D341Med (cell line): ENCODE measurements around the gene TRIM17.

Source experiments
- DNase-seq: peaks from one replicate; pipeline ENCODE4 v3.0.0; 2012; ENCODE audit warnings: low spot score

Gene TRIM17

DNA sequence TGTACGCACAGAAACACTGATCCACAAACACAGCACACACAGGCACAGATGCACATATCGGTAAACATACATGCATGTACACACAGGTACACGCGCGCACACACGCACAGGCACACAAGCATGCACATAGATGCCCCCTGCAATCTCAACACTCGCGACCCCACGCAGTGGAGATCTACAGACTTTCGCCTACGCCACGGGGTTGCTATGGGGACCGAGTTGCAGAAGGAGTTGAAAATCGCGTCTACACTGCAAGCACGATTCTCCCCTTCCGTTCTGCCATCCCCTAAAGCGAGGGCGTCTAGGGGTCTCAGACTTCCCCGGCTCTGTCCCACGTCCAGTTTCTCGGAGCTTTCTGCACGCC is 826 bp downstream of the TRIM17 start:
- DNase-seq: no peak

DNA sequence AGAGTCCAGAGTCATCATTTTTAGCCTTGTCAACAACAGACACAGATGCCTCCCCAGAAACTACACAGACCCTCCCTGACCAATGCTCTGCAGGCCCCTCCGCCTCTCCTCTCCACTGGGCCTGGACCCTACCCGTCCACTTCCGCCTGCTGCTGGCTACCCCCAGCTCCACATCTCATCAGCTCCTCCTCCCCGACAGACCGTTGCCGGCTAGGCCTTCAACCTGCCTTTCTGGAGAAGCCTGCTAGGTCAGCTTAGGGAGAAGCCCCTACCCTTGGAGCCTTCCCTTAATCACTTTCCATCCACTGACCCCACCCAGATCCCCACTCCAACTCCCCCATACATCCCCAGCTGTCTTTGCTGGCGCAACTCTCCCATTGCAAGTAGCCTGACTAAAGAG is 1.4 kb downstream of the TRIM17 start:
- DNase-seq: no peak

DNA sequence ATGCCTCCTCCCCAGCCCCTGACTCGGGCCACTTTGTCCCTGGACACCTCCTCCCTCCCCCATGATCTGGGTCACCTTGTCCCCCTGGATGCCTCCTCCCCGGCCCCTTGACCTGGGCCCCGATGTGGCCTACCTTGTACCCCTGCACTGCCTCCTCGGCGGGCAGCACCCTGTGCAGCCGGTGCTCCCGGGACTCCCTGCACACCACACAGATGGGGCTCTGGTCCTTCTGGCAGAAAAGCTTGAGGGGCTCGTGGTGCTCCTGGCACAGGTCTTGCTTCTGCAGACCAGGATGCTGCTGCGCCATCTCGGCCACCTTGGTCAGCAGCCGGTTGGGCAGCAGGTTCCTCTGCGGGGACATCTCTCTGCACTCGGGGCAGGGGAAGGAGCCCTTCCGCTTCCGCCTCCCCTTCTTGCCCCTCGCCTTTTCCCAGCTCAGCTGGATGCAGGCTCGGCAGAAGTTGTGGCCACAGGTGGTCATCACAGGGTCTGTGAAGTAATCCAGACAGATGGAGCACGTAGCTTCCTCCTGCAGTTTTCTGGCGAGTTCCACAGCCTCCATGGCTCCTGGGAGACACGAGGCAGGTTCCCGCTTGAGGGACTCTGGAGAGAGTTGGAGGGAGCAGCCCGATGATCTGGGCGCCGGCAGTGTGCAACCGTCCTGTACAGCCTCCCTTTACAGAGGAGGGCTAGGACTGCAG is 2.0 kb downstream of the TRIM17 start:
- peak; percentile 32 for DNase-seq

DNA sequence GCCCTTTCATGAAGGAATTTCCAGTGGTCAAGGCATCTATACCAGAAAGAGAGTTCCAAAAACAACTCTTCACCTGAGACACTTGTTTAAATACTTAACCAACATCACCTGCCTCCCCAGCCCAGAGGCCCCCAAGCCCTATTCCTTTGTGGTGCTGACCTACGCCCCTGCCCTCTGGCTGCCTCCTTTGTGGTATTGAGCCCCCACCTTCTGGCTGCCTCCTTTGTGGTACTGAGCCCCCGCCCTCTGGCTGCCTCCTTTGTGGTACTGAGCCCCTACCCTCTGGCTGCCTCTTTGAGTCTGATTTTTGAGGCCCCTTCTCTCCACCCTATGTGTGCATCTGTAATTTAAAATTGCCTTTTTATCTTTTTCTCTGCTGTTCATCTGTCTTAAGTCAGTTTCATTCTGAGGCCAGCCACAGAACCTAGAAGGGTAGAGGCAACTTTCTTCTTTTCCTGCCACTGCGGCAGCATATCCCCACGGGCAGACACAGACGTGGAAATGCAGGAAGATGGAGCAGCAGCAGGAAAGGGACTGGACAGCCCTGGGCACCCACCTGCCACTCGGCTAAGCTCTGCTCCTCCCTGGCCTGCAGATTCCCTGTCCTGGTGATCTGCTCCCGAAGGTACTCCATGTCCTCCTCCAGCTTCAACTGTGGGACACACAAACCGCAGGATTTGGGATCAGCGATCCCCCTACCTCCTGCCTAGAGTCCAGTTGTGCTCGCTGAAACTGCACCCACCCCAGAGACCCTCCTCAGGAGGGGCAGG is 3.2 kb downstream of the TRIM17 start:
- DNase-seq: no peak

DNA sequence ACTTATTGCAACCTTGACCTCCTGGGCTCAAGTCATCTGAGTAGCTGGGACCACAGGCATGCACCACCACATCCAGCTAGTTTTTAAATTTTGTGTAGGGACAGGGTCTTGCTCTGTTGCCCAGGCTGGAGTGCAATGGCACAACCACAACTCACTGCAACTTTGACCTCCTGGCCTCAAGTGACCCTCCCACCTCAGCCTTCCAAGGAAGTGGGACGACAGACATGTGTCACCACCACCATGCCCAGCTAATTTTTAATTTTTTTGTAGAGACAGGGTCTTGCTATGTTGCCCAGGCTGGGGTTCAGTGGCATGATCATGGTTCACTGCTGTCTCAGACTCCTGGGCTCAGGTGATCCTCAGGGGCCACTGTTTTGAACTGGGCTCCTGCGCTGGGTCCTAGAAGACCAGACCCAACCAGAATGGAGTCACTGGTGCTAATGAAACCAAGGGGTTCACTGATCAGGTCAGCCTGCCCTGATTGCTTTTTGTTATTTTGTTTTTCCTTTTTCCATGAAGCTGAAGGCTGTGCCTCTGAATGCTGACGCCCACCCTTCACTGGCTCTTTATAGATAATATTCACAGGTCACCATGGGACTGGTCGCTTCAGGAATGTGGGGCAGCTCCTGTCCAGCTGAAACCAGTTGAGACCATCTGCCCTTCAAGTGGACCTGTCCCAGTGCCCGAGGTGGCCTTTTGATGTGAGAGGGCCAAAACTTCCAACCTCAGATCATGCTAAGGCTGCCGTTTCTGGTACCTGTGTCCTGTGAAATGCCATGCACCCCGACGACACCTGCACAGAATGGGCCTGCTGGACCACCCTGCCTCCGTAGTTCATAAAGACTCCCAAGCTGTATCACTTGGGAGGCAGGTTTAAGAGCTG is 4.9 kb downstream of the TRIM17 start:
- DNase-seq: no peak

DNA sequence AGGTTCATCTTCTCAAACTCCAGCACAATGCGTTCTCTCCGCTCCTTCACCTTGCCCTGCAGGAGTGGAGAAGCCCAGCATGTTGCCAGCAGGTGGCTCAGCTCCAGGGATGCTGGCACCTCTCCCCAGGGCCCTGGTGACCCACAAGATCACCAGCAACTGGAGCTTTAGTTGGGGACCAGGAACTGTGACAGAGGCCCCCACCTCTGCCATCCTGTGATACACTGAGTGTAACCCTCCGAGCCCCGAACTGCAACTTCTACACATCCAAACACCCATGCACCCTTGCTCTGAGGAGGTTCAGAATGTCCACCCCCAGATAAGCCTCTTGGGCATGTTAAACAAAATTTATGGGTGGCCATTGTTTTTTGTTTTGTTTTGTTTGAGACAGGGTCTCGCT is 5.5 kb downstream of the TRIM17 start:
- no peak for DNase-seq

DNA sequence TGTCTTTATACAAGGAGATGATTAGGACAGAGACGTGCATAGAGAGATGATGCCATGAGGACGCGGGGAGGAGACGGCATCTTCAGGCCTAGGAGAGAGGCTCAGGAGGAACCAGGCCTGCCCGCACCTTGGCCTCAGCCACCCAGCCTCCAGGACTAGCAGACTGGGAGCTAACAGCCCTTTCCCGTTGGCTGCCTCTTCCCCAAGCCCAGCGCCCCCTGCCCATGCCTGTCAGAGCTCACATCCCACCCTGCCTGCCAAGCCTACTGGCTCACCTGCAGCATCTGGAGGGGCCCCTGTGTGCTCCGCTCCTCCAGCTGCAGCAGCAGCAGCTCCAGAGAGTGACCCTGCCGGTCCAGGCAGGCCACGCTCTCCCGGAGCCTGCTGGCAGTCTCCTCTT is 6.0 kb downstream of the TRIM17 start:
- DNase-seq: no peak

DNA sequence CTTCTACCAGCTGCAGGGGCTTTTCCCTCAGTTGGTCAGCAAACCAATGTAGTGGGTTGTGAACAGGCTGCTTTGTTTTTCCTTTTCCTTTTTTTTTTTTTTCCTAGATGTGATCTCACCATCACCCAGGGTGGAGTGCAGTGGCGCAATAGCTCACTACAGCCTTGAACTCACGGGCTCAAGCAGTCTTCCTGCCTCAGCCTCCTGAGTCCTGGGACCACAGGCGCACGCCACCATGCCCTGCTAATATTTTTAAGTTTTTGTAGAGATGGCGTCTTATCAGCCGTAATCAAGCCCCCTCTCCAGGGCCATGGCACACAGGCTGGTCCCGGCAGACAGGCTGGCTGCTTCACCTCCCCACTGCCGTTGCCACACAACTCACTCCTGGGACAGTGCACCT is 6.6 kb downstream of the TRIM17 start:
- no peak for DNase-seq

DNA sequence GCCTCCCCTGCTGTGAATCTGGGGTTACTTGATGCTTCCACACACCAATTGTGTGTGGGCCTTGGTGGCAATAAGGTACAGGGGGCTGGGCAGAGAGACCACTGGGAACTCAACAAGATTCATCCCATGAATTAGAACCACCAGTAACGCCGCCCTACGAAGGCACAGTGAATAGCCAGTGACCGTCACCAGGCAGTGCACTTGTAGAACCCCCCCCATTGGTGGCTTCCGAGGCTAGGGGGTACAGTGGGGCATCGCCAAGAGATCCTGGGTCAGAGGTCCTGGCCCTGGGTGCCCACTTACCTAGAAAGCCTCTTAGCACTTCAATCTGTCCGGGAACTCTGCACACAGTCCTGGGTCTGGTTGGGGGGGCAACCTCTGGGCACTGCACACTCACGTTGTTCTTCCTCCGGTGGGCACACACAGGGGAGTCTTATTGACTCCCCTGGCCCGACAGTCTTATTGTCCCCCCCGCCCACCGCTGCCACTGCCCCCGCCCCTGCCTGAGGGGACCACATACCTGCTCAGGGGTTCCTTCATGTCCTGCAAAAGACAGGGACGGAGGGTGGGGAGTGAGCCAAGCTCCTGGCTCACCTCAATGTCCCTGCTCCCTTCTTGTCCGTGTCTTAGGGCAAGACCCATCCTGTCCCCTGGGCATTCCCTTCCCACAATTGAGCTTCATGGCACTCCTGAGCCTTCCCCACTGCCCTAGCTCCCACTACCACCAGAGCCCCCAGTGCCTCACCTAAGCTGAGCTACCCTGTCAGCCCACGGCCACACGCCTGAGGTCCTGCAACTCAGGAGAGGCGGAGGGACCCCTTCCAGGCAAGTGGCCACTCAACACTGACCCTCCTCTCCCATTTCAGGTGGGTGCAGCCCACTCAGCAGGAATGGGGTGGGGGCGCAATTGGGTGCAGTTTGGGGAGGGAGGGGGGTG is 7.5 kb downstream of the TRIM17 start:
- no peak for DNase-seq

DNA sequence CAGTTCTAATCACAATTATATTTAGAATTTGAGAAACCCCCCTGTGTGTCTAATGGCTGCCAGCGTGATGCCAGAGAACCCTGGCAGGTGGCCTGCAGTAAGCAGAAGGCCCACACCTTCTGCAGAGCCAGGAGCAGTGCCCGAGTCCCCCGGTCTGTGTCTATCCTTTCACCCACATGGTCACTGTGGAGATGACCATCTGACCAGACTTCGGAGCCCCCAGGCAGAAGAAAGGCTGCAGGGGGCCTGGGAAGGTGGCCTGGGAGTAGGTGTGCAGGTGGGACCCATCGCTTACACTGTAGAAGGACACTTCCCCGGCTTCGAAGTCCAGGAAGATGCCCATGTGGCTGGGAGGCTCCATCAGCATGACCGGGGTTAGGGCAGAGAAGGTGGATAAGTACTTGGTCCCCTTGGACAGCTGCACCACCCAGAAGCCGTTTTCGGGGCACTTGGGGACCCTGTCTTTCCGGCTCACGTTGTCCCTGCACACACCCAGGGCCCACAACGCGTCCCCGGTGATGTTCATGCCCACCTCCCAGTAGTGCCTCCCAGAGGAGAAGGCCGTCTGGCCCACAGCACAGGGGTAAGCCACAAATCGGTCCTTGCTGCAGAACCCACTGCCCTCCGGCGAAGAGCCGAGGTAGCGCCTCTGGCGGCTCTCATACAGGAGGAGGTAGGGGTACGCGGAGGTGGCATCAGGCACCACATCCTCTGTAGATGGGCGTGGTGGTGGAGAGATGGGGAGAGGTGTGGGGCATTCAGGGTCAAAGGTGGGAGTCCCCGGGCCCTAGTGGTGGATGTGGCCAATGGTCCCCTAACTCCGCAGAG is 8.4 kb downstream of the TRIM17 start:
- DNase-seq: no peak

DNA sequence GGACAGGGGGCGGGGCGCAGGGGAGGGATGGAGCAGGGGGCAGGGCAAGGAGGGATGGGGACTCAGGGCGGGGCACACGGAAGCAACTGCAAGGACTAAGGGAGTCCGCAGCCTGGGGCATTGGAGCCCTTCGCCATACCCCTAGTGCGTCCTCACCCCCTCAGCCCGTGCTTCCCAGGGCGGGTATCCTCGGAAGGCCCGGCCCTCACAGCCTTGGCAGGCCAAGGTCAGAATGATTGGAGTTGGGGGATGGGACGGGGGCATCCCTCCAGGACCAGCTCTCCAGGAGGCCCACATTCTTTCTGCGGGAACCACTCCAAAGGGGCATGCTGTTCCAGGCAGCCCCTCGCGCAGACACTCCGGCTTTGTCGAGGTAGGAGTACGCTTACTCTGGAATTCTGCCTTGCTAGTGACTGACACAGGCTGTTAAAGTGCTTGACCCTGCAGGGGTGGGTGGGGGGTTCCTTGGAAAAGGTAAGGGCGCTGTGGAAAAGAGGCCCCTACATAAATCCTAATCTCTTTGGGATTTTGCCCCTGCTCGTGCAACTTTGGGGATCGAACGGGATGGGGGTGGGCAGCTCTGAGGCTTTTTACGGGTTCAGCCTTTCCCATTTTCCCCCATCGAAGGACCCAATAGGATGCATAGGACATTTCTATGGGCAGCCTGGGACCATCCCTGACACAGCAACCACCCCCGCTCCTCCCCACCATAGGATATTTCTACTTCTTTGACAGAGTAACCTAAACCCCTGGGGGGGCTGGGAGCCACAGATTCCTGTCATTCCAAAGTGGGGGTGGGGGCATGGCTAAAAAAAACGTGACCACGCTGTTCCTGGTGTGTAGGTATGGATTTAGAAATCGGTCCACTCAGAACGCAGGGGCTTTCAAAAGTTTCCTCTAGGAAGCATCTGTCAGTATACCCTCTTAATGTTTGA is 9.3 kb downstream of the TRIM17 start:
- peak; percentile 35 for DNase-seq

DNA sequence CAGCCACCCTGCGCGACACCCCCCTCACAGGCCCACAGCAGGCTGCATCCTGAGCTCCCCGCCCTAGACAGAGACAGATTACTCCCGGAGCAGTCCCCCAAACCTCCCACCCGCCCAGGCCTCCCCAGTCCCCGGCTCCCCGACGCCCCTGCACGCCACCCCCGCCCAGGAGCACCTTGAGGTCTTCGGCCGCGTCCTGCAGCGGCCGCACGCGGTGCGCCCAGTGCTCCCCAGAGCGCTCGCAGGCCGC is 10.8 kb downstream of the TRIM17 start:
- no peak for DNase-seq

DNA sequence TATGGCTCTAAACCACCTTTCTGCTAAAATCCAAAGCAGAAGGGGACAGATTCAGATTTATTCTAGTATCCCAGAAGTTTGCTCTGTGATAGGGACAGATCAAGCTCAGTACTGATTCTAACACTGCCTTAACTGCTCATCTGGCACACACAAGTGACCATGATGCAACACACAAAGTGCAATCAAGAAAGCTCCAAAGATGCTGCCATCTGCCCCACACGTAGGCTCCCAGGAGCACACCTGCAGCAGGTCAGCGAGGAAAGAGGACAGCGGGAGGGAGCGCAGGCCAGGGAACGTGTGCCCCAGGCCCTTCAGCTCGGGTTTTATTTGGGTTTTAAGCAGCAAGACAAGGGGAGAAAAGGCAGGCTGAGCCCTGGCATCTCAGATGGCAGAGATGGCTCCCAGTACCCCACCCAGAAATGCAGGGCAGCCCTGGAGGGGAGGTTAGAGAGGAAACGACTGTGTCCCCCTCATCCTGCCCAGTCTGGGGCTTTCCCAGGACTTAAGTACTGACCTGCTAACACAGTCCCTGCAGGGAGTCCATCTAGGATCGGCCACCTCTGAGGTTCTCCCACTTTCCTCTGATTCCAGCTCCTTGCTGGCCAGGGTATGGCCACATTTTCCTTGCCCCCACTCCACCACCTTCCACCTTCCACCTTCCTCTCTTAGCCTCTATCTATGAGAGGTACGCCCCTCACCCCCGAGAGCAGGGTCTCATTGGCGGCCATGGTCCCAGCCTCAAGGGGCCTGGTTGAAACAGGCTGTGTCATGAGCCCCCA is 11.3 kb downstream of the TRIM17 start:
- peak; percentile 43 for DNase-seq

DNA sequence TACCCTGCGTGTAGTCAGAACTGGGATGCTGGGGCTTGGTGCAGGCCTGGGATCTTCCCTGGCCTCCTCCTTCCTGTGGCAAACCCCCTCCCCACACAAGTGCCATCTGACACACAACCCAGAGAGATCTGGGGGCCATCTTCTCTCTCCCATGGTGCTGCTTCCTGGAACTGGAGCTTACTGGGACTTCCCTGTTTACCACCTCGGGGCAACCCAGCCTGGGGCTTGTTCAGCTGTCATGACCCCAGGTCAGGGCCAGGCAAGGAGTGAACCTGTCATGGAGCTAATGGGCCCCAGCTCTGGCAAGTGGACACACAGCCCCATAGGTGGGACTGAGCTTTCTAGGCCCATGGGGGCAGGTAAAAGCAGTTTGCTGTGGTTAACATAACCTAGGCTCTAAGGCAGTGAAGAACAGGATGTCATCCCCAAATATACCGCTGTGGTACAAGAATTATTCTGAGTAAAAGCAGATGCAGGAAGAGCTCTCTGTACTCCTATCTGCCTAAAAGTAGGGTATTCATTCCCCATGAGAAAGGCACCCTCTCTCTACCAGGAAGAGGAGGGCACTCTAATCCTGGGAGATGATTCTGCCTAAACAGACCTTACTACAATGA is 12.4 kb downstream of the TRIM17 start:
- DNase-seq: no peak

DNA sequence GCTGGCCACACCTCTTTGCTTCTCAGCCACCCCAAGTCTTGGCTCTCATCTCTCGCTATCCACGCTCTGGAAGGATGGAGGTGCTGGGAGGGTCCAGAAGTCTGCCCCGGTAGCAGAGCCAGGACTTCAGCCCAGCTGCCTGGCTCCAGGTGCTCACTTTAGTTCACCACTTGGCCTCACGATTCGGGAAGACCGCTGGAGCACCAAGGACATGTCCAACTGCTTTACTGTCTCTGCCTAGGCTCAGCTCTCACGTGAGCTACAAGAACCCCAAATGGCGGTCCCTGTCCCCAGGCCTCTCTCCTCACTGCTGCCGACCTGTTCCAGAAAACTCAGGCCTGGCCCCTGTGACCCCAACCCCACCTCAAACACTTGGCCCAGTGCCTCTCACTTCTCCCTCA is 13.4 kb downstream of the TRIM17 start:
- no peak for DNase-seq

DNA sequence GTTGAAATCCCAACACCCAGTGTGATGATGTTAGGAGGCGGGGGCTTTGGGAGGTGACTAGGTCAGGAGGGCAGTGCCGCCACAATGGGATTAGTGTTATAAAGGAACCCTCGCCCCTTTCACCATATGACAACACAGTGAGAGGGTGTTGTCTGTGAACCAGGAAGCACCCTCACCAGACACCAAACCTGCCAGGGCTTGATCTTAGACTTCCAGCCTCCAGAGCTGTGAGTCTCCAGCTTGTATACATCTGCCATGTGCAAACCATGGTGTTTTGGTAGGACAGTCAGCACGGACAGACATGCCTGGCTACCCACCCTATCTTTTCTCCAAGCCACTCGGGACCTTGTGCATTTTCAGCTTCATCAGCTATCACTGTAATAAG is 14.0 kb downstream of the TRIM17 start:
- DNase-seq: no peak

DNA sequence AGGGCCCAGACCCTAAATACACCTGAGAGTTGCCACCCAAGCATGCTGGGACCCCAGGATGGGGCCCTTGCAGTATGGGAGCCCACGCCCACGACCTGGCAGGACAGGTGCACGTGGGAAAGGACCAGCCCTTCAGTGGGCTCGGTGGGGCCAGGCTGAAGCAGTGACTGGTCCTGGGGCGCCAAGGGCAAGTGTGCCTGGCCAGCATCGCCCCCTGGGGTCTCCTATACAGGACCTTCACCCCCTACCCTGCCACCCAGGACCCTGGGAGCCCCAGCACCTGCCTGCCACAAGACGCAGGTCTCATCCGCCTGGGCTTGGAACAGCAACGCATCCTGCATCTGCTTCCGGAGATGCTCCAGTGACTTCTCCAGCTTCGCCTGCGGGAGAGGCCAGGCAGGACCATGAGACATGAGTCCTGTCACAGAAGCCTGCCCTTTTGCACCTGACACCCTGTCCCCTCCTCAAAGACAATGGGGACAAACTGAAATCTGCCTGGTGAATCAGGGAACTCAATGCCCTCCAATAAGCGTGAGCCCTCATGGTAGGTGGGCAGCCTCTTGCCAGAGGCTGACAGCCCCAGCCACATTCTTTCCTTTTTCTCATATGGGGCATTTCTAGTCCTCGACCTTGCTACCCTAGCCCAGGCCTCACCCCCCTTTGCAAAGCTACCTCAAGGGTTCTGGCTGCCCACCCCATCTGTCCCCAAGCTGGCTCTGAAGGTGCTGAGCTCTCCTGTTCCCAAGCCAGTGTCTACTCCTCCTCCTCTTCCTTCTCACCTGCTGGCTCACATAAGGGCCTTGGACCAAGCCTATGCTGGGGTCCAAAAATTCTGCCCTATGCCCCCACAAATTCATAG is 14.7 kb downstream of the TRIM17 start:
- DNase-seq: no peak
